Measurements from ENCODE around the gene MRPL53. TPM values are rescaled to one million over a fixed set of nuclear protein-coding genes. Genes with fewer than 3 reads are reported as not detected.

MRPL53 gene
- total and polyA plus RNA-seq, 2 of the 13 experiments (the other 11 are each of a cell fraction or from before 2014, with no cell fraction given) = 34.3 to 51.9 TPM

- peak; percentile 94 for TF ChIP-seq HIC2 (CRISPR knock-in tag; IDR thresholded peaks at IDR 0.05; ENCODE audit: low read depth)
- 0 out of 2 replicates have a peak, but pooled peaks have one; percentile 19 for TF ChIP-seq ZSCAN9 (CRISPR knock-in tag; IDR thresholded peaks at IDR 0.05; ENCODE audit: borderline replicate concordance)
- no peak for TF ChIP-seq HMGXB3 (CRISPR knock-in tag; IDR thresholded peaks at IDR 0.05; ENCODE audit: borderline replicate concordance)
- TF ChIP-seq PATZ1 (CRISPR knock-in tag; IDR thresholded peaks at IDR 0.05) = peak; percentile 97
- peak; percentile 93 for TF ChIP-seq ZFP91 (CRISPR knock-in tag; IDR thresholded peaks at IDR 0.05; ENCODE audit: borderline replicate concordance)
- TF ChIP-seq ZBTB4 (CRISPR knock-in tag; IDR thresholded peaks at IDR 0.05; ENCODE audit: borderline replicate concordance) = 0 out of 2 replicates have a peak, but pooled peaks have one; percentile 19
- peak; percentile 54; the same call in 1 of the 2 replicates for TF ChIP-seq PHF8 (CRISPR knock-in tag; IDR thresholded peaks at IDR 0.05)
- TF ChIP-seq SYNCRIP (IDR thresholded peaks at IDR 0.05; ENCODE audit: insufficient read depth, low read depth, low read length) = no peak
- no peak for TF ChIP-seq TSC22D2 (CRISPR knock-in tag; IDR thresholded peaks at IDR 0.05; ENCODE audit: borderline replicate concordance)
- TF ChIP-seq ZBTB33 (CRISPR knock-in tag; IDR thresholded peaks at IDR 0.05) = peak; percentile 6
These were observed 42.7 kb downstream of the MRPL53 start (continued) for GRCh38 chr2:74429487-74430451.

All from HepG2 (cell line).